GM13977 (cell line): Measurements from ENCODE around the gene EPN3.

Experiments used
- DNase-seq: peaks from one replicate; pipeline ENCODE4 v3.0.0; 2012; ENCODE audit warnings: low spot score
- CTCF ChIP-seq: IDR thresholded peaks from 2 replicates; pipeline ENCODE4 v1.5.1; 2012; ENCODE audit warnings: mild to moderate bottlenecking, control low read depth; ENCODE audit not compliant: insufficient read depth; ENCODE audit errors: extremely low read depth, missing control alignments
- in situ Hi-C: fragments of 300-500 bp; cut with MboI; formaldehyde crosslinking; loops from one replicate; pipeline ENCODE4 v1.12.0; 2022; ENCODE audit warnings: low sequenced_read_pairs, low pct_unique_long_range_greater_than_20kb, mixed read lengths, inconsistent platforms; ENCODE audit not compliant: unreplicated experiment

Gene EPN3

GRCh38 chr17:50532452-50533024 is at the start of gene EPN3:
TSS of gene EPN3 (plus strand) at chr17:50532735. CDS start at chr17:50536557, 3,822 bp downstream.
- no peak for TF ChIP-seq CTCF
- in situ Hi-C loops, result no loop called here
- no peak for DNase-seq

- in situ Hi-C loops, result loop anchor here (10.0 kb wide), 1 partner anchor 162 kb away; no protein-coding TSS in a partner anchor
- TF ChIP-seq CTCF, result no peak
Measured at GRCh38 chr17:50483266-50483665, 49.3 kb upstream of the EPN3 start.

GRCh38 chr17:50484386-50485155 is 48.0 kb upstream of the EPN3 start:
- in situ Hi-C loops, result loop anchor here (10.0 kb wide), 1 partner anchor 160 kb away; no protein-coding TSS in a partner anchor
- TF ChIP-seq CTCF, result no peak
- DNase-seq, result no peak

More at GRCh38 chr17:50483266-50483665, 49.3 kb upstream of the EPN3 start:
- DNase-seq, result no peak

- no peak for DNase-seq
- TF ChIP-seq CTCF, result no peak
- in situ Hi-C loops, result loop anchor here (10.0 kb wide), 1 partner anchor 157 kb away; no protein-coding TSS in a partner anchor
Measured at GRCh38 chr17:50487213-50488096, 45.1 kb upstream of the EPN3 start.

GRCh38 chr17:50488880-50489279 is 43.7 kb upstream of the EPN3 start:
- DNase-seq, result no peak
- no peak for TF ChIP-seq CTCF
- in situ Hi-C loops, result loop anchor here (10.0 kb wide), 1 partner anchor 156 kb away; no protein-coding TSS in a partner anchor

GRCh38 chr17:50491505-50491904 is 41.0 kb upstream of the EPN3 start:
- in situ Hi-C loops, result no loop called here
- no peak for TF ChIP-seq CTCF
- DNase-seq, result no peak
